HG03432 (cell line): ENCODE data around the gene RAB40AL.
"Not testable (repeated sequence)": the region's sequence is repeated elsewhere in the genome, so short reads cannot be mapped to it uniquely, and the experiment has no call there.

Experiments
- ATAC-seq: cut with Tn5 transposase; IDR thresholded peaks from one replicate; pipeline ENCODE4 v1.9.1; 2021; ENCODE audit warnings: mild to moderate bottlenecking, moderate library complexity; ENCODE audit not compliant: unreplicated experiment

RAB40AL gene, protein sequence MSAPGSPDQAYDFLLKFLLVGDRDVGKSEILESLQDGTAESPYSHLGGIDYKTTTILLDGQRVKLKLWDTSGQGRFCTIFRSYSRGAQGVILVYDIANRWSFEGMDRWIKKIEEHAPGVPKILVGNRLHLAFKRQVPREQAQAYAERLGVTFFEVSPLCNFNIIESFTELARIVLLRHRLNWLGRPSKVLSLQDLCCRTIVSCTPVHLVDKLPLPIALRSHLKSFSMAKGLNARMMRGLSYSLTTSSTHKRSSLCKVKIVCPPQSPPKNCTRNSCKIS

DNA sequence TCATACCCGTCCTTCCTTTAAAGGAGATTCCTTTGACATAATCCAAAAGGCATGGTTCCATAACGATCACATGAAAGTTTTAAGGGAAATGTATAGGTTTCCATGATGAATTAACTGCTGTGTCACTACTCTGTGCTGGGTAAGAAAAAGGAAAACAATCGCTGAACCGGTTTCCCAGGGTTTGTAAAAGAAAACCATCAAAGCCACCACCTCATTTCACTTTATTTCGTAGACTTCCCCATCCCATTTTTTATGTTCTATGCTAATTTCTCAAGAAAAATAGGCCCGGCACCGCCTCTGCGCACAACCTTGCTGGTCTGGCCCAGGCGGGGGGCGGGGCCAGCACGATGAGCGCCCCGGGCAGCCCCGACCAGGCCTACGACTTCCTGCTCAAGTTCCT lies at the start of gene RAB40AL:
Gene RAB40AL, plus strand, starts transcription at position 301 of the 400 bp plus-strand sequence. Its CDS starts 47 bp downstream, at position 348.
- not testable (repeated sequence) for ATAC-seq

DNA sequence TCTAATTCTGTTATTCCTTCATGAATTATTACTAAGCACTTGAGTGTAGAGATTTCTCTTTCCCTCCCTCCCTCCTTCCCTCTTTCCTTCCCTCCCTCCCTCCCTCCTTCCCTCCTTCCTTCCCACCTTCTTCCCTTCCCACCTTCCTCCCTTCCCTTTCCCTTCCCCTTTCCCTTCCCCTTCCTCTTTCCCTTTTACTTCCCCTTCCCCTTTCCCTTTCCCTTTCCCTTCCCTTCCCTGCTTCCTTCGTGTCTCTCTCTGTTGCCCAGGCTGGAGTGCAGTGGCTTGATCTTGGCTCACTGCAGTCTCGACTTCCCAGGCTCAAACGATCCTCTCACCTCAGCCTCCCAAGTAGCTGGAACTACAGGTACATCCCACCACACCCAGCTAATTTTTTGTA lies 49.4 kb upstream of the RAB40AL start:
- ATAC-seq: no peak

DNA sequence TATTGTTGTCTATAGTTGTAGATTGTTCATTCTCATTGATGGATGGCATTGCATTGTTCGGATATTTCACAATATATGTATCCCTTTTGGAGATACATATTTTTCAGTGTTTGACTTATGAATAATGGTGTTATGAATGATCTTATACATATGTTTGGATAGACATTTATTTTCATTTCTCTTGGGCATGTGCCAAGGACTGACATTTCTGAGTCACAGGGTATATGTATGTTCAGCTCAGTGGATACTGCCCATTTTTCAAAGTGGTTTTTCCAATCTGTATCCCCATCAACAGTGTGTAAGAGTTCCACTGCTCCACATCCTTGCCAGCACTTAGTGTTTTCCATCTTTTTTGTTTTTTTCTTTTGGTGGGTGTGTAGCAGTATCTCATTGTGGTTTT lies 45.0 kb upstream of the RAB40AL start:
- no peak for ATAC-seq

DNA sequence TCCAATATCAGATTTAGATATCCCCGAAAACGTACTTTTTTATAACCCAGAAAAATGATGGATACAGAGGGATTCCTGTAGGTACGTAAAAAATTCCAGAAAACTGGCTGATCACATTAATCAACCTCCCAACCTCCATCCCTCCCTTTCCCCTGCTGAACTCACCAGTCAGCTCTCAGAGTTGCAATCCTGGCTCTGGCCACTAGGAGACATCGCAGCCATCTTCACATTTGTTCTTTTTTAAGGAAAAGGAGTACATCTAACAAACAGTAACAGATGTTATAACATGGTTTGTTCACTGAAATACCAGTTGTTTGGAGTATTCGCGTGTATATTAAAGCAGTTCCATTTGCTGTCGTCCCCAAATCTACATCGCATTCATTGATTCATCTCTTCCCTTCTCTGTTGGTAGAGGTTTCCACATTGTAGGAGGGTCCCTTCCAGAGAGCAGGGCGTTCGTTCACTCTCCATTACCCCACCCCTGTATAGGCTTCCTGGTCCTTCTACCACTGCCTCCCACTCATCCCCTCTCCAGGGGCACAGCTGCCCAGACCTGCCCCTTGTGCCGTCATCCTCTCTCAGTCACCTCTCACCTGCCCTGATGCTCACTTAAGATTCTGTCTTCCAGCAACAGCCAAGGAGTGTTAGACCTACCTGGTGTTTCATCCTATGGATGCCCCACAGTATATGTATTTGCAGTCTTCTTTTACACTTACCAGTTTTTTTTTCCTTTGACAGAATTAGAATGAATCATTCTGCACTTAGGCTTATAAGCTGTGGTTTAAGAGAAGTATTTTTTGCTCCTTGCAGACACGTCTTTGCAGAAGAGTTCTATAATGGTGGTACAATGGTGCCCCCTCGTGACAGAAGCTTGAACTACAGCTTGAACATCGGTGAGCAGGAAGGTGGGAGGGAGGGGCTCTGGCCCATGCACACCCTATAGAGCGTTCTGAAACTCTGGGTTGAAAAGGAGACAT lies 36.8 kb upstream of the RAB40AL start:
- ATAC-seq: peak; percentile 89

DNA sequence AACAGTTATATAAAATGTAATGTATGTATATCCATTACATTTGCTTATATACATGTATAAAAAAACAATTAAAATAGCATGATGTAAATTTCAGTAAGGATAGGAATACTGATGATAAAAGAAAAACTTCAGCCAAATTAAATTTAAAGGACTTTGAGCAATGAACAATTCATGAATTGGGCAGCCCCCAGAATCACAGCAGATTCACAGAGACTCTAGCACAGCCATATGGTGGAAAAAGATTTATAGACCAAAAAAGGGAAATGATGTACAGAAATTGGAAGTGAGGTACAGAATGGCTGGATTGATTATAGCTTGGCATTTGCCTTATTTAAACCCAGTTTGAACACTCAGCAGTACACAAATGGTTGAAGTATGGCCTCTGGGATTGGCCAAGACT lies 34.7 kb upstream of the RAB40AL start:
- no peak for ATAC-seq

DNA sequence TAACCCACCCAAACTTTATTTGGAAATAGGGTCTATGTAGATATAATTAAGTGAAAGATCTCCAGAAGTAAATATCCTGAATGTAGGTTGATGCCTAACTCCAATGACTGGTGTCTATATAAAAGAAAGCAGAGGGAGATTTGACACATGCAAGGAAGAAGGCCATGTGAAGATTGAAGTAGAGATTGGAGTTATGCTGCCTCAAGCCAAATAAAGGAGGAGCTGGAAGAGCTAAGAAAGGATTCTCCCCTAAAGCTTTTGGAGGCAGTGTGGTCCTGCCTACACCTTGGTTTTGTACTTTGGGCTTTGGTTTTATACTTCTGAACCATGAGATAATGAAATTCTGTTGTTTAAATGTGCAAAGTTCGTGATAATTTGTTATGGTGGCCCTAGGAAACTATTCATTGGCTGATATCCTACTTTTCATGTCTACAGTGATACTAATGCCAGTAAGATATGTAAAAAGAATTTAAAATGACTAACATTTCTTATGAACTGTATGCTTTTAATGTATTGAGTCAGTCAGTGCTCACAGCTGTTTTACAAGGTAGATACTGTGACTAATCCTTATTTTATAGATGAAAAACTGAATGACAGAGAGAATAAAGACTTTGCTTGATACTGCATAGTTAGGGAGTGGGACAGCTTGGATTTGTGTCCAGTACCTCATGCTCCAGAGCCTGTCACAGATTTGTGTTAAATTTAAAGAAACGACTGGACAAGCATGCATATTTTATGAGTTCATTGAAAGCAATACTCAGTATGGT lies 5.9 kb upstream of the RAB40AL start:
- no peak for ATAC-seq

DNA sequence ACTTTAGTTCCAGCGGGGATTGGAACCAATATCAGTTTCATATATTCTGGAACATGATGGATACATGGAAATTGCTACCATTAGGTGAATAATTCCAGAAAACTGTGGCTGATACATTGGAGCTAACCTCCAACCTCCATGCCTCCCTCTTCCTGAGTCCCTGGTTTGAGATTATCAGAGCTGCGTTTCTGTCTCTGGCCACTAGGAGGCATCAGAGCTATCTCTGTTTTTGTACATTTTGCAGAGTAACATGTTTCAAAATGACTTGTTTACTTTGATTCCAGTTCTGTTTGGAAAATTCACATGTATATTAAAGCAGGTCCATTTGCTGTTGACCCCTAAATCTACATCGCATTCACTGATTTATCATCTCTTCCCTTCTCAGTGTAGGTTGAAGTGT lies 2.4 kb upstream of the RAB40AL start:
- ATAC-seq: no peak

DNA sequence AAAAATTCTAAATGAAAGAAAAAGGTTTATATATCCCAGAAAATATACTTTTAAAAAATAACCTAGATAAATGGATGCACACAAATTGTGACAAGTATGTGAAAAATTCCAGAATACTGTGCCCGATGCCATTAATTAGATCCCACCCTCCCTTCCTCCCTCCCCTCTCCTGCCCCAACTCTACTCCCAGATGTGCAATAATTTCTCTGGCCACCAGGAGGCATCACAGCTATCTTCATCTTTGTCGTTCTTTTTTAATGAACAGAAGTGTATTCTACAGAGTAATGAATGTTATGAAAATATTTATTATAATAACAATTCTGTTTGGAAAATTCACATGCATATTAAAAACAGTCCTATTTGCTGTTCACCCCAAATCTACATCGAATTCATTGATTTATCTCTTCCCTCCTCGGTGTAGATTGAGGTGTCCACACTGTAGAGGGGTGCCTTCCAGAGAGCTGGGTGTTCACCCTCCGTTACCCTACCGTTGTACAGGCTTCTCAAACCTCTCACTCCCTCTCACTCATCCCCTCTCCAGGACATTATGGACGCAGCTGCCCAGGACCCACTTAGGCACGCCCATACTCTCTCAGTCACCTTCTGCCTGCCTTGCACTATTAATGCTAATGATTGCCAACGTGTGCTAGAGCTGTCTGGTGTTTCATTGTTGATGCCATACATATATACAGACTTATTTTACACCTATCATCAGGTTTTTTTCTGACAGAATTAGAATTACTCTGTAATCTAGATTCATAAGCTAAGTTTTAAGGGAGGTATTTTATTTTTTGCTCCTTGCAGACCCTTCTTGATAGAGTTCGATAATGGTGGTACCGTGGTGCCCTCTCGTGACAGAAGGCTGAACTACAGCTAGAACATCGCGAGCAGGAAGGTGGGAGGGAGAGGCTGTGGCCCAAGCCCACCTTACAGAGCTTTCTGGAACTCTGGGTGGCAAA lies 14.1 kb downstream of the RAB40AL start:
- ATAC-seq: peak; percentile 85

DNA sequence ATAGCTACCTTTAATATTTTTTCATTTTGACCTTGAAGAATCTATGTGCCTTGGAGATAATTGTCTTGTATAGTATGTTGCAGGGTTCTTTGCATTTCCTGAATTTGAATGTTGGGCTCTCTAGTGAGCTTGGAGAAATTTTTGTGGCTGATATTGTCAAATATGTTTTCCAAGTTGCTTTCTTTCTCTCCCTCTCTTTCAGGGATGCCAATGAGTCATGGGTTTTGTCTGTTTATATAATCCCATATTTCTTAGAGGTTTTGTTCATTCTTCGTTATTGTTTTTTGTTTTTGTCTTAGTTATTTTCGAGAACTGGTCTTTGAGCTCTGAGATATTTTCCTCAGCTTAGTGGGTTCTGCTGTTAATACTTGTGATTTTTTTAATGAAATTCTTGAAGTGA lies 20.7 kb downstream of the RAB40AL start:
- ATAC-seq: no peak

DNA sequence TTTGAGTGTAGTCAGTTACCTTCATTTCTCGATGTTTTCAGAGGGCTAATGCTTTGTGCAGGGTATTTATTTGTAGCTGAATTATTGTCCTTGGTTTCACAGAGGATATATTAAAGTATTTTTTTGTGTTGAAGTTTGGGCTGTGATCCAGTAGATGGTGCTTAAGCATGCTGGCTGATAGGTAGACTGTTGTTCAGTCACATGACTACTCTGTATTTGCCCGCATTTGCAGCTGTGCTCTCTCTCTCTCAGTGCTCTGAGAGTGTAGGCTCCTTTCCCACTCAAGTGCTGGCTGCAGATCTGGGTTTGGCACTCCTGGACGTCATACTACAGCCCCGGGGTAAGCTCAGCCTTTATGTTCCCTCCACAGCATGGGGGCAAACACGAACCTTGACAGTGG lies 21.7 kb downstream of the RAB40AL start:
- no peak for ATAC-seq

DNA sequence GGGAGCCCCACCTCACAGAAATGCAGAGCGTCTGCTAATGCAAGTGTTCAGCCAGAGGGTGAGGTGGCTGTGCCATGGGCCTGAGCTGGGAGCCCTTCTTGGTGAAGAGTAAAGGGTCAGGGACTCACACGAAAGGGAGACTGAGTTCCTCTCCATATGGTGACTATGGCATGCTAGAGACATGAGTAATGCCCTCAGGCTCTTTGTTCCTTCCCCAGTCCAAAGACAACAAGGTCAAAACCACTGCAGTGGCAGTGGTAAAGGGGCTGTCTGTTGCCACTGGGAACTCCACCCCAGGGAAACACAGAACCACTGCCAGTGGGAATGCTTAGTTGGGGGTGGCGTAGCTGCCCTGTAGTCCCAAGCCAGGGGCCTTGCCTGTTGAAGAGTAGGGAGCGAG lies 22.4 kb downstream of the RAB40AL start:
- no peak for ATAC-seq

DNA sequence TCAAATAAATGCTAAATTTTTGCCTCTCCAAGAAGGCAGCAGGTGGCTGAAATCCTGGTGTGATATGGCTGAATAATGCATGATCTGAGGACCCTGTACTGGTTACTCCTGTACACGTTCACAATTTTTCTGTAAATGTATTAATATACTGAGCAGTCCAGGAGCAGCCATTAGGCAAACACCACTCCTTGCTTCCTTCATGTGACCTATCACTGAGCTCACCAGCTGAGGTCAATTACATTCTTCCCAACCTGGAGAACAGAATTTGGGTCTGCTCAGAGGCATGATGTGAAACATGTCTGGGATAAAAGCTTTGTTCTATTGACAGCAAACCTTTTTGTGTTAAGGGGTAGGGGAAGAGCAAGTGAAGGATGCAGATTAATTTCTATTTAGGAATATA lies 26.9 kb downstream of the RAB40AL start:
- ATAC-seq: no peak

DNA sequence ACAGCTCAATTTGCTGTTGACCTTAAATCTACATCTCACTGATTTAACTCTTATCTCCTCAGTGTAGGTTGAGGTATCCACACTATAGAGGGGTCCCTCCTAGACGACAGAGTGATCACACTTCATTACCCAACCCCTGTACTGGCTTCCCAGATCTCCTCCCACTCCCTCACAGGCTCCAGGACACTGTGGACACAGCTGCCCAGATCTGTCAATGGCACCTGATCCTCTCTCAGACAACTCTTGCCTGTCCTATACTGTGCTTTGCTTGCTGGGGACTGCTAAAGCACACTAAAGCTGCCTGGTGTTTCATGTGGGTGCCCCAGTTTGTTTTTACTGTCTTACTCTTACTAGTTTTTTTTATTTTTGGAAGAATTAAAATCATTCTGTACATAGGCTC lies 27.9 kb downstream of the RAB40AL start:
- ATAC-seq: no peak

DNA sequence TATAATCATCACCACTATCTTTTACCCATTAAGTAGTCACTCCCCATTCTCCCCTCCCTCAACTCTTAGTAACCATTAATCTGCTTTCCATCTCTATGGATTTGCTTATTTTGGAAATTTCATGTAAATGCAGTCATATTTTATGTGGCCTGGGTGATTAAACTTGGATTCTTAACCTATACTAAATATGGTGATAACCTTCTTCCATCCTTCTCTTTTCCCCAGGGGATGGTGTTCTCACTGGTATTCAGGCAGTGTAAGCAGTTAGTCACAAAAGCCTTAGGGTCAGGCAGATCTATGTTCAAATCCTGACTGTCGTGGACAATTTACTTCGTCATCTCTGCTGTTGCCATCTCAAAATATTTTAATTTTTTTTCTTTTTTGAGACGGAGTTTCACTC lies 29.6 kb downstream of the RAB40AL start:
- no peak for ATAC-seq

DNA sequence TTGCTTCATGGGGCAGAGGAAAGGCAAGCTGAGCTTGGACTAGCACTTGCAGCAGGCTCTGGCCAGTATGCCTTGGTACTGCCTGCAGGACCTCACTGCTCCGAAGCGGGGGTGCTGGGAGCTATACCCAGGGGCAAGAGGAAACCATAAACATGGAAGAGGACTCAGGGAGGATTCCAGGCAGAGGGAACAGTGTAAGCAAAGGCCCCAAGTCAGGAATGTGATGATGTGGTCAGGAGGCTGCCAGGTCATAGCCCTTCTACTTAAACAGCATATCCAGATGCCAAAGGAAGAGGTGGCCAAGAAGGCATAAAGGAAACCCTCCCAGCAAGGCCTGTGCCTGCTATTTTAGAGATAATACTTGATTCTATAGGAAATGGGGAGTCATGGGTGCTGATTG lies 31.1 kb downstream of the RAB40AL start:
- no peak for ATAC-seq

DNA sequence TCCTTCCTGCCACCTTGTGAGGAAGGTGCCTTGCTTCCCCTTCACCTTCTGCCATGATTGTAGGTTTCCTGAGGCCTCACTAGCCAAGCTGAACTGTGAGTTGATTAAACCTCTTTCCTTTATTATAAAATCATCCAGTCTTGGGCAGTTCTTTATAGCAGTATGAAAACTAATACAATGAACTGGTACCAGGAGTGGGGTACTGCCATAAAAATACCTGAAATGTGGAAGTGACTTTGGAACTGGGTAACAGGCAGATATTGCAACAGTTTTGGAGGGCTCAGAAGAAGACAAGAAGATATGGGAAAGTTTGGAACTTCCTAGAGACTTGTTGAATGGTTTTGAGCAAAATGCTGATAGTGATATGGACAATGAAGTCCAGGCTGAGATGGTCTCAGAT lies 34.5 kb downstream of the RAB40AL start:
- ATAC-seq: not testable (repeated sequence)

DNA sequence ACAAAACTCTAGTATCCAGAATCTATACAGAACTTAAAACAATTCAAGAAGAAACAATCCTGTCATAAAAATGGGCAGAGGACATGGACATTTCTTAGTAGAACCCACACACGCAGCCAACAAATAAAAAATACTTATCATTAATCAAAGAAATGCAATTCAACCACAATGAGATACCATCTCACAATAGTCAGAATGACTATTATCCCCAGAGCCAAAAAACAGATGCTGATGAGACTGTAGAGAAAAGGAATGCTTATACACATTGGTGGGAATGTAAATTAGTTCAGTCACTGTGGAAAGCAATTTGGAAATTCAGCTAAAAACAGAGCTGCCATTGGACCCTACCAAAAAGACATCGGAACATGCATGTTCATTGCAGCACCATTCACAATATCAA lies 37.9 kb downstream of the RAB40AL start:
- ATAC-seq: no peak

DNA sequence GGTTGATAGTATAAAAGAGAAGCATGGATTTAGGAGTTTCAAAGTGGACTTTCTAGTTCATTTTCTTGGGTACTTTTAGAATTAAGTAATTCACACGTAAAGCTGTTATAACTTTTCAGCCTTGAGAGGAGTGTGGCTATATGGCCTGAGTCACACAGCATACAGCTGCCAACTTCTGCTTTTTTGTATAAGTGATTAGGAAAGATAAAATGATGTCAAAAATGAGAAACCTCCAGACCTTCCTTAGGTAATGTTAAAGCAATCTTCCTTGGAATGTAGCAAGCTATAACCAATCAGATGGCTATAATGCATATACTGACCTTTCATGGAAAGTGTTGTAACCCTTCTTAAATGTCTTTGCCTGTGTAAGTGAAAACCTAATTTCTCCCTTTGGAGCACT lies 39.2 kb downstream of the RAB40AL start:
- ATAC-seq: no peak

DNA sequence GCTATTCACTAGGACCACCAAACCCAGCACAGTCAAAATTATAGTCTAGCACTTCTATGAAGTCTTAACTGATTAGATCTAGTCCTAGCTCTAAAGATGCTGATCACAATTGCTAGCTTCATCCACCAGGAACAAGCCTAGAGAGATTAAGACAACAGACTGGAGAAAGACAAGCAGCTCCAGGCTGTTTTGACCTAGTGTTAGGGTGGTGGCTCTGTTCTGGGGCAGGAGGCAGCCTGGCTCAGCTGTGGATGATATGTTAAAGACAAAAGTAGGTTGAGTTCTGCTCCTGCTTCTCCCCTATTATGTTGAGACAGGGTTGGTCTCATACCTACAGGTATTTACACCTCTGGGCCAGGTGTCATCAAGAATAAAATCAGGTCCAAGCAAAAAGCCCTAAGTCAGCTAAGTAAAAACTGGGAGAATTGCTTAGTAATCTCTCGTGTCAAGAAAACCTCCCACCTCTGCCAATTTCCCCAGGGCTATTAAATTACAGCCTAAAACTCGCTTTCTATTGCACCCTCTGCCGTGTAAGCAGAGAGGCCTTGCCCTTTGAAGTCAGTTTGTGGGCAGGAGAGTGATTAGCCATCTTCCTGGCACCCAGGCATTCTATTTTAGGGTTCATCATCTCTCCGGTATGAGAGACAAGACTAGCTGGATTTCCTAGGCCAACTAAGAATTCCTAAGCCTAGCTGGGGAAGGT lies 39.9 kb downstream of the RAB40AL start:
- no peak for ATAC-seq

DNA sequence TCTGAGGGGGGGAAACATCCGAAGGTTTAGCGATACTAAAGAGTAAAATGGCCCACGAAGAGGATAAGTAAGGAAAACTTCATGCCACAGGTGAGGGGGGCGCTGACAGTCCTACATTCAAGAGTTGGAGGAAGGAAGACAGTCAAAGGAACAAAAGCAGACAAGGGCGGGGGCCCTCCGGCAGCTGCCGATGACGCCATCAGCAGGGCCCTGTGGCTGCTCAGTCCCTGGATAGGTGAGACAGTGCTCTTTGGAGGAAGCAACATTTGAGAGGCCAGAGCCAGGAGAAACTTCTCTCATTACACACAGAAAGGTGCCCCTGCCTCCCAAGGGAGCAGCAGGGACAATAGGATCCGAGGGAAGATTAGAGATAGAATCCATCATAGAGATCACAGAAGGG lies 41.5 kb downstream of the RAB40AL start:
- no peak for ATAC-seq
